Measurements from ENCODE around the gene FAM221A.
"Not testable (repeated sequence)": the region's sequence is repeated elsewhere in the genome, so short reads cannot be mapped to it uniquely, and the experiment has no call there.

FAM221A gene

GRCh38 chr7:23700046-23700445 lies 20.0 kb downstream of the FAM221A start:
- DNase-seq (ENCODE audit: low read depth in 2 of 2) = no peak

GRCh38 chr7:23709081-23709750 lies 29.2 kb downstream of the FAM221A start:
- no peak for DNase-seq (ENCODE audit: low read depth in 2 of 2)

- DNase-seq (ENCODE audit: low read depth in 2 of 2) = no peak
These were observed 30.0 kb downstream of the FAM221A start, which contains the start of gene STK31 for GRCh38 chr7:23710000-23710399. Gene STK31, plus strand, starts transcription at chr7:23710219. Its CDS starts 67 bp downstream, at chr7:23710286.

- no peak for DNase-seq (ENCODE audit: low read depth in 2 of 2)
These were observed 32.6 kb downstream of the FAM221A start for GRCh38 chr7:23712368-23713284.

- no peak for DNase-seq (ENCODE audit: low read depth in 2 of 2)
These were observed 33.5 kb downstream of the FAM221A start for GRCh38 chr7:23713285-23714149.

- DNase-seq (ENCODE audit: low read depth in 2 of 2) = no peak
These were observed 34.1 kb downstream of the FAM221A start for GRCh38 chr7:23714150-23714464.

GRCh38 chr7:23714579-23714978 lies 34.6 kb downstream of the FAM221A start:
- DNase-seq (ENCODE audit: low read depth in 2 of 2) = no peak

GRCh38 chr7:23715099-23715498 lies 35.1 kb downstream of the FAM221A start:
- no peak for DNase-seq (ENCODE audit: low read depth in 2 of 2)

GRCh38 chr7:23717788-23718187 lies 37.8 kb downstream of the FAM221A start:
- no peak for DNase-seq (ENCODE audit: low read depth in 2 of 2)

GRCh38 chr7:23721456-23721855 lies 41.5 kb downstream of the FAM221A start:
- no peak for DNase-seq (ENCODE audit: low read depth in 2 of 2)

- not testable (repeated sequence) for DNase-seq (ENCODE audit: low read depth in 2 of 2)
These were observed 42.7 kb downstream of the FAM221A start for GRCh38 chr7:23722587-23723216.

GRCh38 chr7:23724113-23724512 lies 44.1 kb downstream of the FAM221A start:
- DNase-seq (ENCODE audit: low read depth in 2 of 2) = not testable (repeated sequence)

GRCh38 chr7:23742051-23742450 lies 62.1 kb downstream of the FAM221A start:
- DNase-seq (ENCODE audit: low read depth in 2 of 2) = no peak

- DNase-seq (ENCODE audit: low read depth in 2 of 2) = no peak
These were observed 63.2 kb downstream of the FAM221A start for GRCh38 chr7:23743226-23743625.

GRCh38 chr7:23746629-23747028 lies 66.6 kb downstream of the FAM221A start:
- DNase-seq (ENCODE audit: low read depth in 2 of 2) = no peak

- no peak for DNase-seq (ENCODE audit: low read depth in 2 of 2)
These were observed 71.9 kb downstream of the FAM221A start for GRCh38 chr7:23751852-23752251.

All from stimulated activated CD8-positive, alpha-beta memory T cell treated with anti-CD3 and anti-CD28 coated beads, Interleukin-2, amount 100 ng/mL, for 48 hours (primary cell).